ENCODE measurements around the gene VCX3B. TPM values are rescaled to one million over a fixed set of nuclear protein-coding genes. Genes with fewer than 3 reads are reported as not detected.
"Not testable (repeated sequence)": the region's sequence is repeated elsewhere in the genome, so short reads cannot be mapped to it uniquely, and the experiment has no call there.

VCX3B gene
- total RNA-seq, 1 experiment from 2014 or later = 1.2 TPM

DNA sequence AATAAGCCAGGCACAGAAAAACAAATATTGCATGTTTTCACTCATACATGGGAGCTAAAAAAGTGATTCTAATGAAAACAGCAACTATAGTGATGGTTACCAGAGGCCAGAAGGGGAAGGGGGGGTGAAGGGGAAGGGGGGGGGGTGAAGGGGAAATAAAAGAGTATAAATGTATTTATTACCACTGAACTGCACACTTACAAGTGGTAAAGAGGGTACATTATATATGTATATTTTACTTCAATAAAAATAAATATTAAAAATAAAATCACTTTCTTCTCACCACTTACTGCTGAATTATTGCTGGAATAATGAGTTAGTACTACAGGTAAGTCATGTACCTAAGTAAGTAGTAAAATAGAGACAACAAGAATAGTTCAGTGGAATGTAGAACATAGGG is 2.1 kb upstream of the VCX3B start:
- Histone ChIP-seq H3F3A (ENCODE audit: insufficient read depth, low read depth) (no peaks in the 10 kb centered on the region), H3K27me3 (ENCODE audit: insufficient read depth, low read depth) (no peaks in the 10 kb centered on the region), H3K9me3 (ENCODE audit: insufficient read depth, low read depth) (no peaks in the 10 kb centered on the region), H3K27ac (no peak overlapping the region), H3K79me2 (ENCODE audit: low read depth) (no peaks in the 10 kb centered on the region), H2AFZ (no peak overlapping the region), H3K4me3 (no peak overlapping the region), H3K36me3 (ENCODE audit: low read depth) (no peaks in the 10 kb centered on the region), H3K4me1 (replicated peaks; ENCODE audit: insufficient read depth) (no peaks in the 10 kb centered on the region), H3K9me2 (ENCODE audit: insufficient read depth) (no peaks in the 10 kb centered on the region), H3K4me2 (no peak overlapping the region), H4K20me1 (ENCODE audit: insufficient read depth) (no peaks in the 10 kb centered on the region)
- TF ChIP-seq, protein P1, sequence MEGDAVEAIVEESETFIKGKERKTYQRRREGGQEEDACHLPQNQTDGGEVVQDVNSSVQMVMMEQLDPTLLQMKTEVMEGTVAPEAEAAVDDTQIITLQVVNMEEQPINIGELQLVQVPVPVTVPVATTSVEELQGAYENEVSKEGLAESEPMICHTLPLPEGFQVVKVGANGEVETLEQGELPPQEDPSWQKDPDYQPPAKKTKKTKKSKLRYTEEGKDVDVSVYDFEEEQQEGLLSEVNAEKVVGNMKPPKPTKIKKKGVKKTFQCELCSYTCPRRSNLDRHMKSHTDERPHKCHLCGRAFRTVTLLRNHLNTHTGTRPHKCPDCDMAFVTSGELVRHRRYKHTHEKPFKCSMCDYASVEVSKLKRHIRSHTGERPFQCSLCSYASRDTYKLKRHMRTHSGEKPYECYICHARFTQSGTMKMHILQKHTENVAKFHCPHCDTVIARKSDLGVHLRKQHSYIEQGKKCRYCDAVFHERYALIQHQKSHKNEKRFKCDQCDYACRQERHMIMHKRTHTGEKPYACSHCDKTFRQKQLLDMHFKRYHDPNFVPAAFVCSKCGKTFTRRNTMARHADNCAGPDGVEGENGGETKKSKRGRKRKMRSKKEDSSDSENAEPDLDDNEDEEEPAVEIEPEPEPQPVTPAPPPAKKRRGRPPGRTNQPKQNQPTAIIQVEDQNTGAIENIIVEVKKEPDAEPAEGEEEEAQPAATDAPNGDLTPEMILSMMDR (conservative IDR thresholded peaks at IDR 0.05) = no peak
- no peak for TF ChIP-seq EZH2 (IDR thresholded peaks at IDR 0.05; ENCODE audit: low read depth)
- ChIA-PET POLR2A (ENCODE audit: unreplicated experiment) (interaction anchor here (0.6 kb wide), 1 partner anchor 146 kb away, joined by 3 read pairs; no protein-coding TSS in a partner anchor), CTCF (interaction anchor here (0.6 kb wide), 1 partner anchor 758 kb away, joined by 9 read pairs; no protein-coding TSS in a partner anchor)
- intact Hi-C loops (cut with micrococcal nuclease; ENCODE audit: unreplicated experiment) = no loop called here
- DNase-seq = no peak
- no TSS peak for BruUV-seq (replicated peaks)

DNA sequence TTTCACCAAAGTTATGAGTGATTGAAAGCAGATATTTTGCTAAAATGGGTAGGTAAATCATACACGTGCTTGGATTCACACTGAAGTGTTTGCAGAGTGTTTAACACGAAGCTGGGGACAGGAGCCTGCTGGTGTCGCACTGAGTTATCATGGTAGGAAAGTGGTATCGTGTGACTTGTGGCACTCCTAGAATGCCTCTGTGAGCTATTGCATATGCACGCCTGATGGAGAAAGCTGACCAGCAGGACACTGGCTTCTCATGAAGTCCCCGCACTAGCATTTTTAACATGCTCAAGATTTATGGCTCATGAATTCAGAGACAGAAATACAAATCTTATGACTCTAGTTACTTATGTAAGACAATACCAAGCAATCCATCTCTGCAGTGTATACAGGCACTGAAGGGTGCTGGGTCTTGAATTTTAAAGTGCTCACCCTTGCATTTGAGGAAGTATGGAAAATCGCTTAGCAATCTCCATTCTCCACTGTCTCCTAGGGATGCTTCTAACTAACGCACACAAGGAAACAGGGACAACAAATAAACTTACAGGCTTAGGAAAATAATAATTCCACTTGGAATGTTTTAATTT is 19.8 kb downstream of the VCX3B start:
- ChIA-PET CTCF (no interaction called here), POLR2A (ENCODE audit: unreplicated experiment) (no interaction called here)
- H3K27ac ChIP-seq = no peak overlapping the region
- H3K4me3 ChIP-seq = no peak overlapping the region
- TF ChIP-seq EZH2 (IDR thresholded peaks at IDR 0.05; ENCODE audit: low read depth) = no peak
- TF ChIP-seq, protein P1 (conservative IDR thresholded peaks at IDR 0.05) = no peak
- no peaks in the 10 kb centered on the region for H4K20me1 ChIP-seq (ENCODE audit: insufficient read depth)
- H3K79me2 ChIP-seq (ENCODE audit: low read depth) = no peaks in the 10 kb centered on the region
- BruUV-seq (replicated peaks) = no TSS peak
- intact Hi-C loops (cut with micrococcal nuclease; ENCODE audit: unreplicated experiment) = no loop called here
- no peaks in the 10 kb centered on the region for H3K9me3 ChIP-seq (ENCODE audit: insufficient read depth, low read depth)
- no peak overlapping the region for H2AFZ ChIP-seq
- H3K36me3 ChIP-seq (ENCODE audit: low read depth) = no peaks in the 10 kb centered on the region
- H3K4me1 ChIP-seq (replicated peaks; ENCODE audit: insufficient read depth) = no peaks in the 10 kb centered on the region
- no peaks in the 10 kb centered on the region for H3F3A ChIP-seq (ENCODE audit: insufficient read depth, low read depth)
- H3K27me3 ChIP-seq (ENCODE audit: insufficient read depth, low read depth) = no peaks in the 10 kb centered on the region
- no peaks in the 10 kb centered on the region for H3K9me2 ChIP-seq (ENCODE audit: insufficient read depth)
- H3K4me2 ChIP-seq = no peak overlapping the region
- DNase-seq = no peak

- H3K4me3 ChIP-seq; H3F3A ChIP-seq (ENCODE audit: insufficient read depth, low read depth); H3K9me2 ChIP-seq (ENCODE audit: insufficient read depth); H3K9me3 ChIP-seq (ENCODE audit: insufficient read depth, low read depth); H3K27me3 ChIP-seq (ENCODE audit: insufficient read depth, low read depth); H3K36me3 ChIP-seq (ENCODE audit: low read depth); H3K79me2 ChIP-seq (ENCODE audit: low read depth); CTCF ChIA-PET; H3K4me2 ChIP-seq; POLR2A ChIA-PET (ENCODE audit: unreplicated experiment); H3K27ac ChIP-seq; BruUV-seq (replicated peaks); H3K4me1 ChIP-seq (replicated peaks; ENCODE audit: insufficient read depth); H2AFZ ChIP-seq; DNase-seq; H4K20me1 ChIP-seq (ENCODE audit: insufficient read depth); intact Hi-C loops (cut with micrococcal nuclease; ENCODE audit: unreplicated experiment): not testable (repeated sequence)
These were observed 30.4 kb downstream of the VCX3B start for GRCh38 chrX:8495036-8495435.

DNA sequence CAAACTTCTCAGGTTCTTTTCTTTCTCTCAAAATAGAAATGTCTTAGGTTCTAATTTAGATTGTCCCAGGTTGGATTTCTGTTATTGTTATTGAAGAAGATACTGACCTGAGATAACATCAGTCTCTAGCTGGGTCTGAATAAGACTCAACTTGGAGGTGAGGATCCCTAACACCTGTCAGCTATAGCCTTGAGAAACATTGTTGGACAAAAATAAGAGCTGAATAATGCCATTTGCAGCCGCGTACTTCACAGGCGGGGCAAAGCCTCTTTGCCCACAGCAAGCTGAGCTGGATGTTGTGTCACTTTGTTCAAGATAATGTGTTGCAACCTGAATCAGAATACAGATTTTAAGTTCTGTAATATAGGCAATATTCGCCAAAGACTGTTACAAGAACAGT is 35.6 kb downstream of the VCX3B start:
- BruUV-seq (replicated peaks) = no TSS peak
- H3K4me1 ChIP-seq (replicated peaks; ENCODE audit: insufficient read depth) = peaks cover 14% of the 10 kb centered on the region

DNA sequence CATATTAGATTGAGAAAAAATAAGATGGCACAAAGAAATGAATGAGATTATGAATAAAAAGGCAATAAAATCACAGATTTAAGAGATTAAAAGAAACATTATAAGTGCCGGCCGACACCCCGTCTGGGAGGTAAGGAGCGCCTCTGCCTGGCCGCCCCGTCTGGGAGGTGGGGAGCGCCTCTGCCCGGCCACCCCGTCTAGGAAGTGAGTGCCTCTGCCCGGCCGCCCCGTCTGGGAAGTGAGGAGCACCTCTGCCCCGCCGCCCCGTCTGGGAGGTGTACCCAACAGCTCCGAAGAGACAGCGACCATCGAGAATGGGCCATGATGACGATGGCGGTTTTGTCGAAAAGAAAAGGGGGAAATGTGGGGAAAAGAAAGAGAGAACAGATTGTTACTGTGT is 37.5 kb downstream of the VCX3B start:
- H3K27me3 ChIP-seq (ENCODE audit: insufficient read depth, low read depth); H3K36me3 ChIP-seq (ENCODE audit: low read depth); H3K4me2 ChIP-seq; CTCF ChIA-PET; H3K9me2 ChIP-seq (ENCODE audit: insufficient read depth); intact Hi-C loops (cut with micrococcal nuclease; ENCODE audit: unreplicated experiment); H4K20me1 ChIP-seq (ENCODE audit: insufficient read depth); BruUV-seq (replicated peaks); H3K9me3 ChIP-seq (ENCODE audit: insufficient read depth, low read depth); H3K4me3 ChIP-seq; H3K27ac ChIP-seq; DNase-seq; H2AFZ ChIP-seq; POLR2A ChIA-PET (ENCODE audit: unreplicated experiment); H3K79me2 ChIP-seq (ENCODE audit: low read depth); H3F3A ChIP-seq (ENCODE audit: insufficient read depth, low read depth): not testable (repeated sequence)
- peaks cover 15% of the 10 kb centered on the region for H3K4me1 ChIP-seq (replicated peaks; ENCODE audit: insufficient read depth)

More for the DNA sequence above, 35.6 kb downstream of the VCX3B start:
- no peak overlapping the region for H3K4me2 ChIP-seq
- H3K36me3 ChIP-seq (ENCODE audit: low read depth) = no peaks in the 10 kb centered on the region
- ChIA-PET CTCF (no interaction called here), POLR2A (ENCODE audit: unreplicated experiment) (no interaction called here)
- TF ChIP-seq, protein P1 (conservative IDR thresholded peaks at IDR 0.05) = no peak
- TF ChIP-seq EZH2 (IDR thresholded peaks at IDR 0.05; ENCODE audit: low read depth) = no peak
- H4K20me1 ChIP-seq (ENCODE audit: insufficient read depth) = no peaks in the 10 kb centered on the region
- no peaks in the 10 kb centered on the region for H3K27me3 ChIP-seq (ENCODE audit: insufficient read depth, low read depth)
- peaks cover 5% of the 10 kb centered on the region; the same call in 1 of the 2 replicates for H3F3A ChIP-seq (ENCODE audit: insufficient read depth, low read depth)
- H3K79me2 ChIP-seq (ENCODE audit: low read depth) = no peaks in the 10 kb centered on the region
- H3K27ac ChIP-seq = no peak overlapping the region
- DNase-seq = no peak
- H2AFZ ChIP-seq = no peak overlapping the region
- intact Hi-C loops (cut with micrococcal nuclease; ENCODE audit: unreplicated experiment) = no loop called here
- no peaks in the 10 kb centered on the region for H3K9me3 ChIP-seq (ENCODE audit: insufficient read depth, low read depth)
- no peaks in the 10 kb centered on the region for H3K9me2 ChIP-seq (ENCODE audit: insufficient read depth)
- H3K4me3 ChIP-seq = no peak overlapping the region

Measured in PC-9 (cell line).